Cortex of kidney (tissue), 1 donor: ENCODE results near the gene HLA-DMB.

Experiments
- DNase-seq: peaks from one replicate; lab custom pipeline; 2025; lab: John Stamatoyannopoulos, UW

HLA-DMB gene

DNA sequence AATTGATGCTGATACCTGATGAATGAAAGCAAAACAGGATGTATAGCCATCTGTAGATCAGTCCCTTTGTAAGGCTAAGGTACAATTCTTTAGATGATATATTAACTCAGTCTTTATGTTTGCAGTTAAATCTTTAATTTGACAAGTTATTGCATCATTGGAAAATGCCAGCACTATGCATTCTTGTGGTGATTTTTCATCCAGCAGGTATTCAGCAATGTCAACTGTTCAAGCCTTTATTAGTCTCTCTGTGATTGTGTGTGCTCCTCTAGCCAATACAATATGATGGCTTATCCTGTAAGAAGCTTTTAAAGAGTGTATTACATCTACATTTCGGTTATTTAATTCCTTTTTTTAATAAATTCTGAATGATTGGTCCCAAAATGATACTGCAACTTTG lies 34.3 kb downstream of the HLA-DMB start:
- DNase-seq: no peak

GRCh38 chr6:32905078-32905477 lies 35.8 kb downstream of the HLA-DMB start:
- DNase-seq: no peak

DNA sequence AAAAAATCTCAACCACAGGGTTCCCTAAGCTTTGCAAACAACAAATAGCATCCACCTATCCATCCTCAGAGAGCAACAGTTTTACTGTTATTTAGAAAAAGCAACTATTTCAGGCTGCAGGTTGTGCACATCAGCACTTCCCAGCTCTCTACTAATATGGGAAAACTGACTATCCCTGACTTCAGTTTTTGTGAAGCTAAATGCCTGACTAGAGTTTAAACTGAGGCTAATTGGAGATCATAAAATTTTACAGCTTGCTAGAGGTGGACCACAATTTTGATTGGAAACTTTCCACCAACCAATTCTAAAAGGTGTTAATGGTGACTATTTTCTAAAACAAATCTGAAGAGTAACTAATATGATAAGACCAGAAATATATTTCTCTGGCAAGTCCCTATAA lies 36.9 kb downstream of the HLA-DMB start:
- DNase-seq: no peak

GRCh38 chr6:32895006-32895345 lies 45.9 kb downstream of the HLA-DMB start:
- DNase-seq: no peak

GRCh38 chr6:32894085-32895005 lies 46.5 kb downstream of the HLA-DMB start:
- no peak for DNase-seq

- DNase-seq: no peak
Measured at GRCh38 chr6:32890831-32891230, 50.0 kb downstream of the HLA-DMB start.

DNA sequence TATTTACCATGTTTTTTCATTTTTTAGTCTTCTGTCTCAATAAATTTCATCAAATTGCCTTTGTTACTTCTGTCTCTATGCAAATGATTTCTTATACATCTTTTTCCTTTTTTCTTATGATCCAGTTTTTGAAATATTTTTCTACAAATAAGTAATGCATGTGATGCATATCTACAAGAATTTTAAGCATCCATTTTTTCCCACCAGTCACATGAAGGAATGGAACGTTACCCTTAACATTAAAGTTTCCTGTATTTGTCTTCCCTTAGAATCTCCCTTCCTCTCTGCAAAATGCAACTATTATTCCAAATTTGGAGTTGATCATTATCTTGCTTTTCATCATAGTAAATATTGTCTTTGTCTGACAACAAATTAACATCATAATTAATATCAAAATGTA lies 51.3 kb downstream of the HLA-DMB start:
- no peak for DNase-seq

DNA sequence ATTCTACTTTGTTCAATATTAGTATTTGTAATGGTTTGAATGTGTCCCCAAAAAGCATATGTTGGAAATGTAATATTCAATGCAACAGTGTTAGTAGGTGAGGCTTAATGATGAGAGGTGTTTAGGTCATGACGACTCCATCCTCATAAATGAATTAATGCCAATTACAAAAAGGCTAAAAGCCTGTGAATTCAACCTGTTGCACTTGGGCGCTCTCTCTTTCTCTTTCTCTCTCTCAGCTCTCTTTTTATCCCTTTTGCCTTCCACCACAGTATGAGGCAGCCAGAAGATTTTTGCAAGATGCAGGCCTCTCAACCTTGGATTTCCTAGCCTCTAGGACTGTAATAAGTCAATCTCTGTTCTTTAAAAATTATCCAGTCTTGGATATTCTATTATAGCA lies 52.3 kb downstream of the HLA-DMB start:
- DNase-seq: no peak

GRCh38 chr6:32887616-32888015 lies 53.2 kb downstream of the HLA-DMB start:
- DNase-seq: no peak

DNA sequence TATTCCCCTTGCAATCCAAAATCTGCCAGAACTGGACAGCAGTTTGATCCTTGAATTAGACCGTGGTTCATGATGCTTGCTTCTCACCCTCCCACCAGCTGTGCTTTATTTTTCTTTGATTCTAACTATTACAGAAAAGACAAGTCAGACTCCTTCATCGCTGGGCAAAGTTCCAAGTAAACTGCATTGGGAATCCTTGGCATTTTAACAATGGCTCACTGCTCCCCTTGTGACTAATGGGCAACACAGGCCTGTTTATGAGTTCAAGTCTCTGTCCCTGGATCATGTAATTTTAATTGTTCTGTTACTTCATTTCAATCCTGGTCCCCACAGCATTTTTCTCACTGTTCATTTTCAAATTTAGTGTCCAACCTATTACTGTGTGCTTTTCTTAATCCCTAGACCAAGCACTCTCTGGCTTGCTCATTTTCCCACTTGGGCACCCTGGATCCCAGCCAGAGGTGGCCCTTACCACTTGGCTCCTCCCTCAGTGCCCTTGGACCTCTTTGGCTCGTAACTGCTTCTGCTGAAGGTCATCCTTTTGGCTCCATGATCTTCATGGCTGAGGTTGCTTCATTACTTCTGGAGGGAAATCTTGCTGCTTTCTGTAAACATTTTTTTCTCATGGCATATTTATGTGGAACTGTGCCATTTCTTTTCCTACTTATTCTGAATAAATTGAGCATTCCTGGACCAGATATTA lies 54.0 kb downstream of the HLA-DMB start:
- DNase-seq: no peak

DNA sequence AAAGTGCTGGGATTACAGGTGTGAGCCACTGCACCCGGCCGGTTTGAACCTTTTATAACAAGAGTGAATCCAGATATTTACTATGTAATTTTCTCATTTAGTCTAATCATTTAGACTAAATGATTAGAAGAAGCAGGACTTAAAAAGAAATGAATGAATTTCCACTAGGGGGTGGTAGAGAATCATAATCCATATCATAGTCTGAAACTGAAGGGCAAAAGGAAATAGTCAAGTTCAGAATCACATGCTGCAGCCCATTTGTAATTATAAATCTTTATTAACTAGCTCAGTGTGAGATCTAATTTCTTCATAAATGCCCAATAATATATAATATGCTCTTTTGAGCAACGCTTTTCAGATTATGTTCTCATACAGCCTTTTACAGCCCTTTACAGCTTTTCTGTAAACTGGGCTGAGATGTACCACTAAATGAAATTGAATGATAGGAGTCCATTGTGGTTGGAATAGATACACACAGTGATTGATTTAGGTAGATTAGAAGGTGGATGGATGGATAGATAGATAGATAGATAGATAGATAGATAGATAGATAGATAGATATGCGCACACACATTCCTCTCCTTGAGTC lies 55.0 kb downstream of the HLA-DMB start:
- DNase-seq: no peak
